Measurements from ENCODE around the gene YWHAE. TPM values are rescaled to one million over a fixed set of nuclear protein-coding genes. Genes with fewer than 3 reads are reported as not detected.
A peak's percentile ranks its signal among the peaks of the same experiment; 100 is the strongest.
"Not testable (repeated sequence)": the region's sequence is repeated elsewhere in the genome, so short reads cannot be mapped to it uniquely, and the experiment has no call there.

Gene YWHAE
- total and polyA plus RNA-seq, 10 of the 15 experiments (the other 5 are each of a cell fraction or from before 2014, with no cell fraction given): 189 to 651 (median 469) TPM

DNA sequence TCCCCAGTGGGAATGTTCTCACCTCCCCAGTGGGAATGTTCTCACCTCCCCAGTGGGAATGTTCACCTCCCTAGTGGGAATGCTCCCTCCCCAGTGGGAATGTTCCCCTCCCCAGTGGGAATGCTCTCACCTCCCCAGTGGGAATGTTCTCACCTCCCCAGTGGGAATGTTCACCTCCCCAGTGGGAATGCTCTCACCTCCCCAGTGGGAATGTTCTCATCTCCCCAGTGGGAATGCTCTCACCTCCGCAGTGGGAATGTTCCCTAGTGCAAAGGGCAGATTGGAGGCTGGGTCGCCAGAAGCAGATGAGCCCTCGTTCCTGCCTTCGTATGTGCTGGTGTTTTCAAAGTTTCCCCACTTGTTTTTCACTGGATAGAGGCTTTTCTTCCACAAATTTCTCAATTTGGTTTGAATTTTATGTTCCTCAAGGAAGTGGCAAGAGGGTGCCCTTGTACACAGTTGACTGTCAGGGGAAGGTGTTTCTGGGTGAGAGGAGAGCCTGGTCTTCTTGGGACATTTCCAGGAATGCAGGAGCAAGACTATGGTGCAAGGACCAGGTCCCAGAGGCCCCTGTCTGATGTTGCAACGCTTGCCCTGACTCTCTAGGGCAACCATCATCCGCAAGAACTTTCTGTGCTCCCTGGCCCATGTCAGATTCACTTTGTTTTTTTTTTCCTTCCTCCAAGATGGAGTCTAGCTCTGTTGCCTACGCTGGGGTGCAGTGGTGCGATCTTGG lies 86.6 kb downstream of the YWHAE start (continued):
- TF ChIP-seq, protein P1, sequence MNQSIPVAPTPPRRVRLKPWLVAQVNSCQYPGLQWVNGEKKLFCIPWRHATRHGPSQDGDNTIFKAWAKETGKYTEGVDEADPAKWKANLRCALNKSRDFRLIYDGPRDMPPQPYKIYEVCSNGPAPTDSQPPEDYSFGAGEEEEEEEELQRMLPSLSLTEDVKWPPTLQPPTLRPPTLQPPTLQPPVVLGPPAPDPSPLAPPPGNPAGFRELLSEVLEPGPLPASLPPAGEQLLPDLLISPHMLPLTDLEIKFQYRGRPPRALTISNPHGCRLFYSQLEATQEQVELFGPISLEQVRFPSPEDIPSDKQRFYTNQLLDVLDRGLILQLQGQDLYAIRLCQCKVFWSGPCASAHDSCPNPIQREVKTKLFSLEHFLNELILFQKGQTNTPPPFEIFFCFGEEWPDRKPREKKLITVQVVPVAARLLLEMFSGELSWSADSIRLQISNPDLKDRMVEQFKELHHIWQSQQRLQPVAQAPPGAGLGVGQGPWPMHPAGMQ (IDR thresholded peaks at IDR 0.05; ENCODE audit: borderline replicate concordance): no peak
- TF ChIP-seq TCF12 (IDR thresholded peaks at IDR 0.05; ENCODE audit: low read depth, low read length): no peak

DNA sequence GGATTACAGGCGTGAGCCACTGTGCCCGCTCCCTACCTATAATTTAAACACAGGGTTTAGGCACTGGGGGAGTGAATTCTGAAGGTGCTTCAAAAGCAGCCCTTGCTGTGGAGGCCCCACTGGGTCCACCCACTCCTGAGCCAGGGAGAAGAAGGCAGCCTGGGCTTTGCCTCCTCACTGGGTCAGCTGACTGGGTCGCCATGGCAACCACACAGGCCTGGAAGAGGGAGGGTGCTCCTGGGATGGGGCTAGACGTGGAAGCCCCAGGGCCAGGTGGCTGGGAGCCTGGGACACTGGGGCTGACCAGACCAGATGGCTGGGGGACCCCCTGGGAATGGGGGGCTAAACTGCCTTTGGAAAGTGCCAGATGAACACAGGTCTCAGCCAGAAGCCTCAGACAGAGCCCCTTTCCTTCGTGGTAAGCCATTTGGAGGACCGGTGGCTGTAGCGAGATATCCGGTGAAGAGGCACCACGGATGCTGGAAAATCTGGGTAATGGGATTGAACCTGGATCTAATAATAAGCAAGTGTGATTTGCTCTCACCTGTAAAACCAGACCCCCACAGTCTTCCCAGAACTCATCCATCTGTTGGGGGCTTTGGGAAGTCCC lies 87.7 kb downstream of the YWHAE start:
- Histone ChIP-seq H3K4me1 (ENCODE audit: control insufficient read depth, insufficient read depth, low read length) (no peaks in the 10 kb centered on the region), H3K36me3 (ENCODE audit: control insufficient read depth in 2 of 2, insufficient read depth in 2 of 2, low read length in 1 of 2) (no peaks in the 10 kb centered on the region), H3K79me2 (ENCODE audit: control insufficient read depth, insufficient read depth, low read length) (no peaks in the 10 kb centered on the region), H3K9ac (ENCODE audit: control insufficient read depth, insufficient read depth, low read length) (no peak overlapping the region), H3K27me3 (replicated peaks in 1 of 2; ENCODE audit: control insufficient read depth in 2 of 2, insufficient read depth in 2 of 2, low read length in 1 of 2) (no peaks in the 10 kb centered on the region; a peak in 1 of 4 replicates), H3K27ac (ENCODE audit: control insufficient read depth, insufficient read depth) (no peak overlapping the region), H3K4me3 (no peak overlapping the region), H3K9me3 (replicated peaks; ENCODE audit: control insufficient read depth, insufficient read depth, low read length) (no peaks in the 10 kb centered on the region; the same call in 2 of the 3 replicates), H4K20me1 (ENCODE audit: control insufficient read depth, insufficient read depth) (no peaks in the 10 kb centered on the region), H2AFZ (ENCODE audit: control insufficient read depth, low read depth, low read length) (no peak overlapping the region), H3K4me2 (ENCODE audit: control insufficient read depth, insufficient read depth) (no peak overlapping the region)
- ChIA-PET POLR2A (no interaction called here), RAD21 (ENCODE audit: unreplicated experiment) (no interaction called here), CTCF (no interaction called here), SMC1A (ENCODE audit: uncharacterized antibody, unreplicated experiment) (no interaction called here)
- DNase-seq (ENCODE audit: low read depth, low spot score): no peak
- intact Hi-C loops (cut with micrococcal nuclease; ENCODE audit: unreplicated experiment): no loop called here
- in situ Hi-C loops (cut with MboI): no loop called here
- TF ChIP-seq, protein P2, sequence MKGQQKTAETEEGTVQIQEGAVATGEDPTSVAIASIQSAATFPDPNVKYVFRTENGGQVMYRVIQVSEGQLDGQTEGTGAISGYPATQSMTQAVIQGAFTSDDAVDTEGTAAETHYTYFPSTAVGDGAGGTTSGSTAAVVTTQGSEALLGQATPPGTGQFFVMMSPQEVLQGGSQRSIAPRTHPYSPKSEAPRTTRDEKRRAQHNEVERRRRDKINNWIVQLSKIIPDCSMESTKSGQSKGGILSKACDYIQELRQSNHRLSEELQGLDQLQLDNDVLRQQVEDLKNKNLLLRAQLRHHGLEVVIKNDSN (IDR thresholded peaks at IDR 0.05; ENCODE audit: borderline replicate concordance, extremely low read length, insufficient read depth, low read depth, low read length): peak; percentile 30
- TF ChIP-seq WRNIP1 (IDR thresholded peaks at IDR 0.05; ENCODE audit: borderline replicate concordance, low read depth, low read length): no peak
- BruUV-seq (replicated peaks): no TSS peak
- FAIRE-seq: no peak
- 69% methylated on average over 9 of the region's 9 CpGs for WGBS (ENCODE audit: insufficient coverage, insufficient replicate concordance, low lambda C conversion rate, missing lambda C conversion rate)
- no peak for ATAC-seq

DNA sequence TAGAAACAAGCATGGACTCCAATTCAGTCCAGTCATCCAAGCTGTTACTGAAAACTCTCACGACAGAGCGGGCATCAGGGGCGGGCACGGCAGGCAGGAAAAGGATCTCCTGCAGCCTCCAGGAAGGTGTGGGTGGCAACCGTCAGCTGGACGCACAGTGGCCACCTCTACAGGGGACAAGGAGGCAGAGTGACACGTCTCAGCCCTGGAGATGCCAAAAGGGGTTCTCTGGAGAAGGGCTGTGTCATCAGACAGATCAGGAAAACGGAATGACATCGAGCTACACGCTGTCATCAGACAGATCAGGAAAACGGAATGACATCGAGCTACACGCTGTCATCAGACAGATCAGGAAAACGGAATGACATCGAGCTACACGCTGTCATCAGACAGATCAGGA lies 92.2 kb downstream of the YWHAE start:
- WGBS (ENCODE audit: insufficient coverage, insufficient replicate concordance, low lambda C conversion rate, missing lambda C conversion rate): 63% methylated on average over 10 of the region's 16 CpGs
- RAD21 ChIA-PET (ENCODE audit: unreplicated experiment); H3K9me3 ChIP-seq (replicated peaks; ENCODE audit: control insufficient read depth, insufficient read depth, low read length); H3K27ac ChIP-seq (ENCODE audit: control insufficient read depth, insufficient read depth); SMC1A ChIA-PET (ENCODE audit: uncharacterized antibody, unreplicated experiment); H4K20me1 ChIP-seq (ENCODE audit: control insufficient read depth, insufficient read depth); H3K79me2 ChIP-seq (ENCODE audit: control insufficient read depth, insufficient read depth, low read length); intact Hi-C loops (cut with micrococcal nuclease; ENCODE audit: unreplicated experiment); BruUV-seq (replicated peaks); H3K4me2 ChIP-seq (ENCODE audit: control insufficient read depth, insufficient read depth); FAIRE-seq; H3K4me3 ChIP-seq; DNase-seq (ENCODE audit: low read depth, low spot score); in situ Hi-C loops (cut with MboI); H3K9ac ChIP-seq (ENCODE audit: control insufficient read depth, insufficient read depth, low read length); POLR2A ChIA-PET; H2AFZ ChIP-seq (ENCODE audit: control insufficient read depth, low read depth, low read length); H3K4me1 ChIP-seq (ENCODE audit: control insufficient read depth, insufficient read depth, low read length); H3K36me3 ChIP-seq (ENCODE audit: control insufficient read depth in 2 of 2, insufficient read depth in 2 of 2, low read length in 1 of 2); H3K27me3 ChIP-seq (replicated peaks in 1 of 2; ENCODE audit: control insufficient read depth in 2 of 2, insufficient read depth in 2 of 2, low read length in 1 of 2); ATAC-seq: not testable (repeated sequence)
- CTCF ChIA-PET: interaction anchor here (1.5 kb wide), 1 partner anchor 25 kb away, joined by 4 read pairs; no protein-coding TSS in a partner anchor

All from GM12878 (cell line).